ENCODE results near the gene TBC1D24.

TBC1D24 gene

GRCh38 chr16:2483939-2484897 is 9.3 kb downstream of the TBC1D24 start:
- no peak for DNase-seq

- no peak for DNase-seq
These were observed 10.1 kb downstream of the TBC1D24 start for GRCh38 chr16:2484898-2485508.

GRCh38 chr16:2485811-2486507 is 11.0 kb downstream of the TBC1D24 start:
- no peak for DNase-seq

GRCh38 chr16:2486645-2487516 is 12.0 kb downstream of the TBC1D24 start:
- peak; percentile 78 for DNase-seq

GRCh38 chr16:2487517-2487842 is 12.6 kb downstream of the TBC1D24 start:
- no peak for DNase-seq

GRCh38 chr16:2487903-2488531 is 13.1 kb downstream of the TBC1D24 start:
- no peak for DNase-seq

- DNase-seq, result no peak
These were observed 14.7 kb downstream of the TBC1D24 start for GRCh38 chr16:2489581-2489980.

GRCh38 chr16:2490190-2491105 is 15.5 kb downstream of the TBC1D24 start:
- no peak for DNase-seq

- DNase-seq, result no peak
These were observed 17.4 kb downstream of the TBC1D24 start for GRCh38 chr16:2492292-2492691.

GRCh38 chr16:2493605-2494004 is 18.7 kb downstream of the TBC1D24 start:
- DNase-seq, result no peak

- DNase-seq, result no peak
These were observed 19.7 kb downstream of the TBC1D24 start for GRCh38 chr16:2494616-2495015.

GRCh38 chr16:2495041-2495440 is 20.1 kb downstream of the TBC1D24 start:
- DNase-seq, result no peak

- DNase-seq, result no peak
These were observed 21.5 kb downstream of the TBC1D24 start for GRCh38 chr16:2496223-2497115.

- DNase-seq, result no peak
These were observed 22.2 kb downstream of the TBC1D24 start for GRCh38 chr16:2497116-2497630.

GRCh38 chr16:2497695-2498484 is 23.0 kb downstream of the TBC1D24 start:
- DNase-seq, result no peak

- DNase-seq, result no peak
These were observed 23.8 kb downstream of the TBC1D24 start for GRCh38 chr16:2498531-2499253.

- no peak for DNase-seq
These were observed 24.5 kb downstream of the TBC1D24 start for GRCh38 chr16:2499454-2499853.

- no peak for DNase-seq
These were observed 25.0 kb downstream of the TBC1D24 start for GRCh38 chr16:2499890-2500429.
